H1 (cell line): ENCODE results near the gene H2BK1. TPM values are rescaled to one million over a fixed set of nuclear protein-coding genes. Genes with fewer than 3 reads are reported as not detected.

ENCODE experiments used
- CTCF ChIA-PET: fragments of 300-600 bp; sonication (Branson Sonifier 250); formaldehyde crosslinking; loops from one replicate; lab custom pipeline; 2021; ENCODE audit not compliant: partially characterized antibody; lab: Charles Lee
- POLR2A ChIA-PET: fragments of 300-600 bp; sonication (Branson Sonifier 250); formaldehyde crosslinking; loops from one replicate; lab custom pipeline; 2021; ENCODE audit warnings: inconsistent platforms; ENCODE audit not compliant: partially characterized antibody; lab: Charles Lee
- DNase-seq, 2 experiments: peaks; one replicate each; pipeline versions ENCODE4 v3.0.0 to v3.0.0-alpha.2; 2010 to 2022; ENCODE audit warnings: low spot score in 2 of 2, low read depth in 1 of 2, mixed read lengths in 1 of 2
- FAIRE-seq: peaks from 2 replicates; lab custom pipeline; 2011; peaks lifted over from hg19 to GRCh38; lab: Jason Lieb, UNC
- H2AFZ ChIP-seq: 2 replicates; pipeline ENCODE4 v1.8.1; 2012; ENCODE audit warnings: low read length, inconsistent platforms
- H2AK5ac ChIP-seq: 2 replicates; pipeline ENCODE4 v1.6.1; 2013; ENCODE audit warnings: low read depth, low read length
- H2BK120ac ChIP-seq: replicated peaks from 2 replicates; pipeline ENCODE3; 2013; ENCODE audit warnings: low read depth, low read length, inconsistent platforms
- H2BK12ac ChIP-seq: 2 replicates; pipeline ENCODE4 v1.6.1; 2013; ENCODE audit warnings: low read depth, low read length
- H2BK15ac ChIP-seq: 2 replicates; pipeline ENCODE4 v1.6.1; 2013; ENCODE audit warnings: low read length
- H2BK20ac ChIP-seq: 2 replicates; pipeline ENCODE4 v1.6.1; 2013; ENCODE audit warnings: low read length
- H2BK5ac ChIP-seq: 2 replicates; pipeline ENCODE4 v1.6.1; 2013; ENCODE audit warnings: low read depth, low read length
- H3K14ac ChIP-seq: 2 replicates; pipeline ENCODE4 v1.6.1; 2013; ENCODE audit warnings: inconsistent platforms; ENCODE audit not compliant: insufficient read length
- H3K18ac ChIP-seq: 2 replicates; pipeline ENCODE4 v1.6.1; 2013; ENCODE audit warnings: low read length; ENCODE audit errors: extremely low read depth
- H3K23ac ChIP-seq: 2 replicates; pipeline ENCODE4 v1.6.1; 2013; ENCODE audit warnings: inconsistent platforms; ENCODE audit not compliant: insufficient read length
- H3K23me2 ChIP-seq: 2 replicates; pipeline ENCODE4 v1.6.1; 2013; ENCODE audit warnings: low read depth, low read length
- H3K27ac ChIP-seq: 2 replicates; pipeline ENCODE4 v1.6.1; 2011; ENCODE audit warnings: low read depth, low read length, inconsistent platforms
- H3K27me3 ChIP-seq, 4 experiments: replicated peaks in 1 of 4; 1 replicate in 1 of 4; 2 replicates in 3 of 4; pipeline versions ENCODE4 v1.6.1 to v1.8.1; 2011 to 2013; ENCODE audit warnings: low read length in 3 of 4, mild to moderate bottlenecking in 3 of 4, inconsistent platforms in 2 of 4, mixed read lengths in 2 of 4, moderate library complexity in 1 of 4; ENCODE audit not compliant: control insufficient read depth in 3 of 4, insufficient read depth in 3 of 4; ENCODE audit errors: extremely low read depth in 1 of 4
- H3K36me3 ChIP-seq, 4 experiments: 2 replicates each; pipeline versions ENCODE4 v1.6.1 to v1.8.1; 2011 to 2013; ENCODE audit warnings: mild to moderate bottlenecking in 4 of 4, low read length in 3 of 4, moderate library complexity in 2 of 4, control low read depth in 1 of 4, inconsistent platforms in 1 of 4; ENCODE audit not compliant: insufficient read depth in 4 of 4, control insufficient read depth in 2 of 4
- H3K4ac ChIP-seq: replicated peaks from 2 replicates; pipeline ENCODE3; 2013; ENCODE audit warnings: low read length, low read depth, mixed read lengths, inconsistent platforms; ENCODE audit not compliant: insufficient read length
- H3K4me1 ChIP-seq, 4 experiments: replicated peaks in 1 of 4; 1 replicate in 1 of 4; 2 replicates in 3 of 4; pipeline versions ENCODE4 v1.6.1 to v1.8.1; 2011 to 2013; ENCODE audit warnings: low read length in 3 of 4, inconsistent platforms in 2 of 4, mixed read lengths in 1 of 4; ENCODE audit not compliant: insufficient read depth in 4 of 4, control insufficient read depth in 3 of 4
- H3K4me2 ChIP-seq, 2 experiments: 2 replicates each; pipeline versions ENCODE4 v1.6.1 to v1.8.1; 2011 to 2013; ENCODE audit warnings: low read depth in 2 of 2, low read length in 2 of 2, control low read depth in 1 of 2, inconsistent platforms in 1 of 2, mild to moderate bottlenecking in 1 of 2; ENCODE audit not compliant: insufficient read depth in 1 of 2
- H3K4me3 ChIP-seq, 4 experiments: fragments of 200-600, 300-600 bp in 1 of 4; sonication (generic), shearing (Covaris generic), sonication (Bioruptor Twin) in 1 of 4; 2 replicates each; pipeline versions ENCODE4 v1.5.1 to v1.8.1; 2011 to 2016; ENCODE audit warnings: low read length in 4 of 4, low read depth in 3 of 4, control low read depth in 2 of 4, inconsistent platforms in 2 of 4, mild to moderate bottlenecking in 2 of 4, mixed read lengths in 1 of 4, moderate library complexity in 1 of 4; ENCODE audit not compliant: insufficient read depth in 2 of 4; ENCODE audit errors: extremely low read depth in 1 of 4
- H3K56ac ChIP-seq: replicated peaks from 2 replicates; pipeline ENCODE3; 2013; ENCODE audit warnings: low read depth, mild to moderate bottlenecking, mixed read lengths, low read length, inconsistent platforms; ENCODE audit not compliant: insufficient read length
- H3K79me1 ChIP-seq: 2 replicates; pipeline ENCODE4 v1.6.1; 2013; ENCODE audit warnings: low read depth, low read length, control low read depth
- H3K79me2 ChIP-seq, 2 experiments: 2 replicates each; pipeline versions ENCODE4 v1.6.1 to v1.8.1; 2012 to 2013; ENCODE audit warnings: low read length in 2 of 2, mild to moderate bottlenecking in 2 of 2, inconsistent platforms in 1 of 2; ENCODE audit not compliant: insufficient read depth in 2 of 2, control insufficient read depth in 1 of 2
- H3K9ac ChIP-seq, 4 experiments: replicated peaks in 1 of 4; 1 replicate in 1 of 4; 2 replicates in 3 of 4; pipeline versions ENCODE4 v1.6.1 to v1.8.1; 2011 to 2013; ENCODE audit warnings: low read depth in 3 of 4, low read length in 3 of 4, control low read depth in 2 of 4, mild to moderate bottlenecking in 2 of 4, moderate library complexity in 2 of 4, inconsistent platforms in 1 of 4; ENCODE audit errors: extremely low read depth in 1 of 4
- H3K9me3 ChIP-seq, 2 experiments: 2 replicates each; pipeline versions ENCODE4 v1.6.1 to v1.8.1; 2012 to 2013; ENCODE audit warnings: mild to moderate bottlenecking in 2 of 2, moderate library complexity in 2 of 2, control low read depth in 1 of 2, inconsistent platforms in 1 of 2, low read depth in 1 of 2, low read length in 1 of 2, mixed read lengths in 1 of 2; ENCODE audit not compliant: insufficient read depth in 2 of 2
- H4K20me1 ChIP-seq, 2 experiments: replicated peaks in 1 of 2; 2 replicates each; pipeline versions ENCODE3 to v1.8.1; 2011 to 2013; ENCODE audit warnings: inconsistent platforms in 2 of 2, low read length in 2 of 2, mild to moderate bottlenecking in 1 of 2; ENCODE audit not compliant: insufficient read depth in 2 of 2, control insufficient read depth in 1 of 2
- H4K5ac ChIP-seq: 2 replicates; pipeline ENCODE4 v1.6.1; 2013; ENCODE audit warnings: low read length, low read depth, mixed read lengths, inconsistent platforms; ENCODE audit not compliant: insufficient read length
- H4K8ac ChIP-seq: 2 replicates; pipeline ENCODE4 v1.8.0; 2013; ENCODE audit warnings: mild to moderate bottlenecking, moderate library complexity, low read length, inconsistent platforms; ENCODE audit not compliant: insufficient read depth; ENCODE audit errors: extremely low read depth
- H4K91ac ChIP-seq: replicated peaks from 2 replicates; pipeline ENCODE3; 2013; ENCODE audit warnings: low read length, mixed read lengths, inconsistent platforms; ENCODE audit not compliant: insufficient read length
- SIN3A ChIP-seq, 2 experiments: IDR thresholded peaks in 1 of 2; conservative IDR thresholded peaks in 1 of 2; 2 replicates each; pipeline ENCODE4 v1.6.1; 2011 to 2012; ENCODE audit warnings: low read length in 2 of 2, improper control_type of control experiment in 1 of 2, low read depth in 1 of 2, mild to moderate bottlenecking in 1 of 2
- TBP ChIP-seq: IDR thresholded peaks from 2 replicates; pipeline ENCODE4 v1.6.1; 2011; ENCODE audit warnings: low read depth, low read length, improper control_type of control experiment
- WGBS, 2 experiments: shearing (Covaris generic) in 1 of 2; methylation state at CpG; one replicate each; pipeline versions ENCODE4 v1.1.6 to v1.1.7; 2013 to 2015; ENCODE audit warnings: low lambda C conversion rate in 2 of 2, mixed read lengths in 2 of 2, inconsistent platforms in 1 of 2, low coverage in 1 of 2, missing lambda C conversion rate in 1 of 2; ENCODE audit not compliant: insufficient replicate concordance in 2 of 2, insufficient coverage in 1 of 2, insufficient read length in 1 of 2; ENCODE audit errors: extremely low coverage in 1 of 2, missing lambda C conversion rate in 1 of 2; 5-methylcytosine and 5-hydroxymethylcytosine counted together
- polyA plus RNA-seq, 7 experiments: library from polyadenylated mRNA; depleted of rRNA in 3 of 7; stranded (reverse) in 5 of 7; unstranded in 2 of 7; fragments of >200 nt in 5 of 7; fragments of 200-250 nt in 2 of 7; gene quantifications; 1 replicate in 5 of 7; 2 replicates in 1 of 7; 4 replicates in 1 of 7; pipeline versions ENCODE4 v1.2.1 to v1.2.3, GENCODE V29; 2011 to 2013; ENCODE audit warnings: missing spikeins in 2 of 7, mixed read lengths in 2 of 7
- total RNA-seq: library from RNA; stranded (reverse); fragmentation: NEBNext Ultra II Directional; extraction: Animal tissue kit (Norgen Biotek cat#: 25700); gene quantifications from 2 replicates; pipeline ENCODE4 v1.2.1, GENCODE V29; 2021

H2BK1 gene
- total and polyA plus RNA-seq, 2 of the 8 experiments (the other 6 are each of a cell fraction or from before 2014, with no cell fraction given): not detected

GRCh38 chr7:151175793-151176311, 34.4 kb downstream of the H2BK1 start:
- H3K4ac ChIP-seq: no peak overlapping the region
- no peak overlapping the region for H2BK15ac ChIP-seq
- H2AK5ac ChIP-seq: no peak overlapping the region
- no peak overlapping the region for H2AFZ ChIP-seq
- POLR2A ChIA-PET: interaction anchor here (0.9 to 1.4 kb wide), 2 partner anchors 9 to 50 kb away, joined by 3 to 6 read pairs; no protein-coding TSS in a partner anchor
- peaks cover 1 to 14% of the 10 kb centered on the region in 2 experiments; a peak in 2 of 4 replicates for H3K9me3 ChIP-seq
- H3K27ac ChIP-seq: no peak overlapping the region
- no peak overlapping the region for H2BK20ac ChIP-seq
- H3K4me2 ChIP-seq: peak overlapping the region in 1 of 2 experiments; percentile 41; a peak in 2 of 4 replicates
- DNase-seq: peak in 1 of 2 experiments; percentile 64
- no peak overlapping the region for H2BK5ac ChIP-seq
- H2BK120ac ChIP-seq: no peak overlapping the region
- no peak overlapping the region for H3K18ac ChIP-seq
- WGBS, 2 experiments: 60% methylated on average over 21 of the region's 23 CpGs; no CpG with 5 or more reads in 1 of the 2 experiments
- H3K9ac ChIP-seq: no peak overlapping the region
- H3K23me2 ChIP-seq: no peaks in the 10 kb centered on the region
- no peak overlapping the region for H2BK12ac ChIP-seq
- H3K4me3 ChIP-seq: peak overlapping the region in 1 of 4 experiments; percentile 23; a peak in 1 of 8 replicates
- CTCF ChIA-PET: interaction anchor here (0.6 to 7.4 kb wide), 18 partner anchors 10 to 158 kb away, joined by 3 to 52 read pairs (median 5); no protein-coding TSS in a partner anchor
- H3K27me3 ChIP-seq: peaks cover 10 to 35% (median 30%) of the 10 kb centered on the region in 4 experiments
- no peak for FAIRE-seq
- H3K79me1 ChIP-seq: no peaks in the 10 kb centered on the region
- H3K79me2 ChIP-seq: no peaks in the 10 kb centered on the region
- no peak overlapping the region for H3K14ac ChIP-seq
- peaks cover 0 to 6% (median 0%) of the 10 kb centered on the region in 4 experiments; a peak in 1 of 8 replicates for H3K36me3 ChIP-seq
- no peak overlapping the region for H3K23ac ChIP-seq
- H4K5ac ChIP-seq: no peak overlapping the region
- no peak overlapping the region for H4K8ac ChIP-seq
- no peak overlapping the region for H3K56ac ChIP-seq
- peaks cover 0 to 1% of the 10 kb centered on the region in 2 experiments for H4K20me1 ChIP-seq
- no peaks in the 10 kb centered on the region; a peak in 1 of 7 replicates for H3K4me1 ChIP-seq
- no peak overlapping the region for H4K91ac ChIP-seq
- no peak for TF ChIP-seq SIN3A (conservative IDR thresholded peaks at IDR 0.05 in 1 of 2, IDR thresholded peaks at IDR 0.05 in 1 of 2; ENCODE audit: low read depth in 1 of 2, low read length in 2 of 2)
- TF ChIP-seq TBP: no peak
